Naive B cell (primary cell): ENCODE results near the gene HIBADH. TPM values are rescaled to one million over a fixed set of nuclear protein-coding genes. Genes with fewer than 3 reads are reported as not detected.

Experiments
- ATAC-seq, 2 donors: fragments of 150-1000 bp; cut with Tn5 transposase; 2 replicates each; pipeline ENCODE4 v1.10.0; 2021; ENCODE audit warnings: low read depth in 2 of 2, mild to moderate bottlenecking in 2 of 2, moderate library complexity in 2 of 2
- DNase-seq: peaks from one replicate; pipeline ENCODE4 v3.0.0; 2022
- H3K27ac Mint-ChIP-seq, 6 donors: one replicate each; pipeline ENCODE4 v1.8.0; 2020 to 2022; ENCODE audit warnings: mild to moderate bottlenecking in 6 of 6, mixed read lengths in 6 of 6, moderate library complexity in 5 of 6, inconsistent platforms in 2 of 6
- H3K27me3 Mint-ChIP-seq, 3 donors: one replicate each; pipeline ENCODE4 v1.8.0; 2021 to 2022; ENCODE audit warnings: mixed read lengths in 3 of 3, mild to moderate bottlenecking in 1 of 3
- H3K36me3 Mint-ChIP-seq, 2 donors: one replicate each; pipeline ENCODE4 v1.8.0; 2020 to 2022; ENCODE audit warnings: mixed read lengths in 2 of 2, inconsistent platforms in 1 of 2, mild to moderate bottlenecking in 1 of 2
- H3K4me1 Mint-ChIP-seq, 3 donors: one replicate each; pipeline ENCODE4 v1.8.0; 2020 to 2022; ENCODE audit warnings: mixed read lengths in 3 of 3, inconsistent platforms in 1 of 3, mild to moderate bottlenecking in 1 of 3, moderate library complexity in 1 of 3
- H3K4me3 Mint-ChIP-seq, 8 donors: one replicate each; pipeline ENCODE4 v1.8.0; 2020 to 2022; ENCODE audit warnings: mild to moderate bottlenecking in 8 of 8, mixed read lengths in 8 of 8, moderate library complexity in 8 of 8, inconsistent platforms in 2 of 8
- H3K9me3 Mint-ChIP-seq, 7 donors: one replicate each; pipeline ENCODE4 v1.8.0; 2020 to 2022; ENCODE audit warnings: mixed read lengths in 7 of 7, mild to moderate bottlenecking in 5 of 7, inconsistent platforms in 2 of 7, moderate library complexity in 1 of 7
- polyA plus RNA-seq, 6 donors: library from polyadenylated mRNA; unstranded; fragments of 300-500 nt; fragmentation: Illumina TruSeq; gene quantifications; one replicate each; pipeline ENCODE4 v1.2.3, GENCODE V29; 2021; ENCODE audit warnings: low read depth in 6 of 6

The HIBADH gene
- polyA plus RNA-seq, 6 donors from 2014 or later = 23.0 to 36.1 (median 25.9) TPM

DNA sequence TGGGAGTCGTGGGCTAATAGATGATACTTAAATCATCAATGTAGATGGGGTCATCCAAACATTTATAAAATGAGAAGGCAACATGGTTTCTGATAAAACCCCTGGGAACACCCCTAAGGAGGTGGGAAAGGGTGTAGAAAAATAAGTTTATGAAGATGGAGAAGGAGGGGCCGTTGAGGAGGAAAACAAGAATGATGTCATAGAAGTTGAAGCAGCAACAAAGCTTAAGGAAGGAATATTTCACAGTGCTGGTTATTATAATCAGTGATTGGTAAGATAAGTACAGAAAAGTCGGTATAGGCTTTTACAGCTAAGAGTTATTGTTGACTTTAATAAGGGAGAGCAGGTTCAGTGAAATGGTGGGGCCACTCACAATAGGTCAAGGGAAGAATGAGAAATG is 9.0 kb upstream of the HIBADH start:
- no peak for ATAC-seq
- no peak for DNase-seq
- Mint-ChIP-seq H3K27ac (peak overlapping the region in 1 of 6 donors; percentile 23), H3K9me3 (no peaks in the 10 kb centered on the region), H3K27me3 (peaks cover 0 to 21% (median 5%) of the 10 kb centered on the region in 3 donors), H3K36me3 (peaks cover 0 to 7% of the 10 kb centered on the region in 2 donors), H3K4me1 (no peaks in the 10 kb centered on the region), H3K4me3 (no peak overlapping the region)

DNA sequence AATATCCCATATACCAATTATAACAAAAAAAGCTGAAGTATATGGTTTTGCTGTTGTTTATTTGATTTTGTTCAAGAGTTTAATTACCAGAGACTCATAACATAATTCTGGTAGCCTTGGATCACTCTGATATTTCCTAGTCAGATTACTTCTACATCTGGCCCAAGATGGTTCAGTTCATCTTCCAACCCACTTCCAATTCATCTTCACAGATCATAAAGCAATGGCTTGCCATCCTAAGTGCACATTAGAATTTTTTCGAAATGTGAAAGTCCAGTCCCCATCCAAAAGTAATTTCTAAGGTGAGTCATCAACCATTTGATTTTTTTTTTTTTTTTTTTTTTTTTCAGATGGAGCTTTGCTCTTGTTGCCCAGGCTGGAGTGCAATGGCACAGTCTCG is 8.0 kb upstream of the HIBADH start:
- H3K27me3 Mint-ChIP-seq = peaks cover 0 to 21% (median 5%) of the 10 kb centered on the region in 3 donors
- H3K36me3 Mint-ChIP-seq = peaks cover 0 to 7% of the 10 kb centered on the region in 2 donors
- DNase-seq (no peak), ATAC-seq (no peak)
- no peak overlapping the region for H3K27ac Mint-ChIP-seq
- no peaks in the 10 kb centered on the region for H3K4me1 Mint-ChIP-seq
- no peak overlapping the region for H3K4me3 Mint-ChIP-seq
- no peaks in the 10 kb centered on the region for H3K9me3 Mint-ChIP-seq

DNA sequence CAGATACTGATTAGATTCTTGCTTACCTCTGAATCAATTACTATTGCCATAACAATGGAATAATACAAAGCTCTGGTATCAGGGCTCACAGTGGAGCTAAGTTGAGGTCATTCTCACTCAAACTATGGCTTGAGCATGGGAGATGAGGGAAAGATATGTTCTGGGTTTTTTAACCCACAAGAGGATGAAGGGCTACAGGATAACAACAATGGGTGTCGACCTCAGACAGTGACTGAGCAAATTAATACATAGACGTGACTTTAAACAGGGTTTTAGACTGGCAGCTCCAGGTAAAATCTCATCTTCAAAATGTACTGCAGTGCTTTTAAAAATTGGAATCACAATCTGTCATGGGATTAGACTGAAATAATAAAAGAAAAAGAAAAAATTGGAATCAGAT is 7.5 kb upstream of the HIBADH start:
- ATAC-seq (no peak), DNase-seq (no peak)
- peaks cover 0 to 7% of the 10 kb centered on the region in 2 donors for H3K36me3 Mint-ChIP-seq
- no peak overlapping the region for H3K4me3 Mint-ChIP-seq
- H3K4me1 Mint-ChIP-seq = no peaks in the 10 kb centered on the region
- no peak overlapping the region for H3K27ac Mint-ChIP-seq
- H3K27me3 Mint-ChIP-seq = peaks cover 0 to 21% (median 5%) of the 10 kb centered on the region in 3 donors
- H3K9me3 Mint-ChIP-seq = no peaks in the 10 kb centered on the region

DNA sequence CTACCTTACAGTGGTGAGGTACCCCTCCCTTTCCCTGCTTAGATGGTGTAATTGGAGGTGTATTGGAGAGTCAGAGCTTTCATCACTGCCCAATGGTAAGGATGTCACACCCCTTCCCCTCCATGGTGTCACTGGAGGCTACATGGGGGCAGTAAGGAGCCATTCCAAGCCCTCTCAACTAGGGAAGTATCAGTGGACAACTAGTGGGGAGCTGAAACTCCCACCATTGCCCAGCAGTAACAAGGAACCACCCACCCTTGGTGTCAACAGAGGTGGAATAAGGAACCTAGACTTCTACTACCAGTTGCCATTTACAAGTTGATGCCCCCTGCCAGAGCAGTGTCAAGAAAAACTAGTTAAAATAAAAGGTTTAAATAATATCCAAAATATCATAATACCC is 2.8 kb upstream of the HIBADH start:
- H3K27ac Mint-ChIP-seq = no peak overlapping the region
- H3K27me3 Mint-ChIP-seq = peaks cover 0 to 8% (median 5%) of the 10 kb centered on the region in 3 donors
- H3K4me1 Mint-ChIP-seq = peaks cover 3 to 21% (median 4%) of the 10 kb centered on the region in 3 donors
- peak overlapping the region in 1 of 8 donors; percentile 95 for H3K4me3 Mint-ChIP-seq
- ATAC-seq (no peak), DNase-seq (no peak)
- no peaks in the 10 kb centered on the region for H3K9me3 Mint-ChIP-seq
- H3K36me3 Mint-ChIP-seq = peaks cover 0 to 4% of the 10 kb centered on the region in 2 donors

DNA sequence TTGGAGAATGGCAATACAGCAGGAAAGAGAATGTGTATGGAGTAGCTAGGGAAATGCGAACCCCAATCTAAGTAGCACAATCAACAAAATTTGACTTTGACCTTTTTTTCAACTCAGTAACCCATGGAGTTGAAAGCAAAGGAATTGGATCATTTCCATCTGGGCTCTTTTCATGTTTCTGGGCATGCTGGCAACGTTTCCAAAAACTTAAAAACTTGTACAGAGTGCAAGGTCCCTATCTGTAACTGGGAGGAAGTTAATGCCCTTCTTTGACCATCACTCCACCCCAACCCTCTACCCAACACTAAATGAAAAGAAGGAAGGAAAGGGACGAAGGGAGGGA is 1.3 kb upstream of the HIBADH start:
- H3K4me3 Mint-ChIP-seq = peak overlapping the region; percentile 15 to 95 (median 69)
- peak overlapping the region in 2 of 6 donors; percentile 44 to 85 for H3K27ac Mint-ChIP-seq
- H3K27me3 Mint-ChIP-seq = no peaks in the 10 kb centered on the region
- ATAC-seq (no peak), DNase-seq (no peak)
- peaks cover 3 to 24% (median 4%) of the 10 kb centered on the region in 3 donors for H3K4me1 Mint-ChIP-seq
- H3K36me3 Mint-ChIP-seq = peaks cover 0 to 4% of the 10 kb centered on the region in 2 donors
- no peaks in the 10 kb centered on the region for H3K9me3 Mint-ChIP-seq

DNA sequence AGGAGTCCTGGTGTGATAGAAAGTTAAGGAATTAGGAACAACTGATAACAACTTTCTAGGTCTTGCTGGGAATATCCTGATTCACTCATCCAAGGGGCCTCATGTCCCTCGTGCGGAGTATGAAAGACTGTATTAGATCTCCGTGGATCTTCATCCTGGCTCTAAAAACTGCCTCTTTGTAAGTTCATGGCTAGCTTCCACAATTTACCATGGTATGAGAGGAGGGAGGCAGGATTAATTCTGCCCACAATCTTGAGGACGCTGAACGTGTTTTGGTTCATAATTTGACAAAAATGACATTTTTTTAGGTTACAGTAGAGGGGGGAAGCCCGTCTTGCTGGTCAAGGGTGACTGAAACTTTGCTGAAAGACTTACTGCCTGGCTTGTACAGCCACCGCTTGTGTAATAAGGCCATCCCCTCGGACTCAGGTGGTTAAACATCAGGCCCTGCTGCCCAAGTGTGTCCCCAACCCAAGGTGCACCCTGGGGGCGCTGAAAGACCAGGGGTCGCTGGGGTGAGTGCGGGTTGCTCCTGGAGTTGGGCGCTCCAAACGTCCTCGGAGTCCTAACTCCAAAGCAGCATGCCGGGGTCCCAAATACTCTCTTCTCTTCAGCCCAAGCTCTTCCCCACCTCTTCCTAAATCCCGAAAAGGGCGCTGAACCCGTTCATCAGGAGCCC is 733 bp downstream of the HIBADH start:
- H3K27ac Mint-ChIP-seq = peak overlapping the region; percentile 77 to 95 (median 88)
- peak overlapping the region; percentile 74 to 95 (median 92) for H3K4me3 Mint-ChIP-seq

DNA sequence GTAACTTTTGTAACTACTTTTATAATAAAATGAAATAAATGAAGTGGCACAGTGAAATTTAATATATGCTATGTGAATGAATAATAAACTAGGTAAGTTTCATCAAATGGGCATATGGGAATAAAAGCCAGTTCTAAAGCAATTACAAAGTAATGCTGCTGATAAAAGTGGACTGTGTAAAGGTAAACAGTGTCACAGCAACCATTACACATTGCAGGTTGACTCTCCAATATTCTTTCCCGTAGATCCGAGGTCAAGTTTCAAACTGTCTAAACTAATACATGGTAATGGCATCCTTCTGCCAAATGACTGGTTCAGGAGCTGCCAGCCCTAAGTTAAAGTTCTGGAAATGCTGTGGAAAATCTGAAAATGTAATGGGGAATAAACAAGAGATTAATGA is 6.0 kb downstream of the HIBADH start:
- H3K36me3 Mint-ChIP-seq = peaks cover 6 to 7% of the 10 kb centered on the region in 2 donors
- H3K27me3 Mint-ChIP-seq = no peaks in the 10 kb centered on the region
- no peaks in the 10 kb centered on the region for H3K9me3 Mint-ChIP-seq
- no peak for ATAC-seq
- peaks cover 0 to 12% (median 9%) of the 10 kb centered on the region in 3 donors for H3K4me1 Mint-ChIP-seq
- no peak for DNase-seq
- no peak overlapping the region for H3K4me3 Mint-ChIP-seq
- no peak overlapping the region for H3K27ac Mint-ChIP-seq

More for the DNA sequence above, 733 bp downstream of the HIBADH start:
- H3K9me3 Mint-ChIP-seq = no peaks in the 10 kb centered on the region
- DNase-seq = peak; percentile 11
- no peaks in the 10 kb centered on the region for H3K36me3 Mint-ChIP-seq
- H3K4me1 Mint-ChIP-seq = peaks cover 4 to 24% (median 8%) of the 10 kb centered on the region in 3 donors
- H3K27me3 Mint-ChIP-seq = no peaks in the 10 kb centered on the region
- ATAC-seq = no peak

DNA sequence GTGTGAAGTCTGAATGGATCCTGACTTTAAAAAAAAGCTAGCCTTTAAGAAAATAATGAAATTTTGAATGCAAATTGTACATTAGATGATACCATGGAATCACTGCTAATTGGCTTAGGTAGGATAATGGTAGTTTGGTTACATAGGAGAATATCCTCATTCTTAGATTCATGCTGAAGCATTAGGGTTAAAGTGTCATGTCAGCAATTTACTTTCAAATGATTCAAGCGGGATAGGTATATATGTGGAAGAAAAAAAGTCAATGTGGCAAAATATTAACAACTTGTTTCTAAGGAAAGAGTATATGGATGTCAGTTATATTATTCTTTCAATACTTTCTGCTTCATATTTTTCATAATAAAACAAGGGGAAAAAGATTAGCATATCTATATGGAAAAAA is 7.5 kb downstream of the HIBADH start:
- no peak overlapping the region for H3K4me3 Mint-ChIP-seq
- no peaks in the 10 kb centered on the region for H3K9me3 Mint-ChIP-seq
- peaks cover 8 to 10% of the 10 kb centered on the region in 2 donors for H3K36me3 Mint-ChIP-seq
- no peak for DNase-seq
- peaks cover 0 to 14% (median 3%) of the 10 kb centered on the region in 3 donors for H3K4me1 Mint-ChIP-seq
- no peak overlapping the region for H3K27ac Mint-ChIP-seq
- no peaks in the 10 kb centered on the region for H3K27me3 Mint-ChIP-seq
- no peak for ATAC-seq

DNA sequence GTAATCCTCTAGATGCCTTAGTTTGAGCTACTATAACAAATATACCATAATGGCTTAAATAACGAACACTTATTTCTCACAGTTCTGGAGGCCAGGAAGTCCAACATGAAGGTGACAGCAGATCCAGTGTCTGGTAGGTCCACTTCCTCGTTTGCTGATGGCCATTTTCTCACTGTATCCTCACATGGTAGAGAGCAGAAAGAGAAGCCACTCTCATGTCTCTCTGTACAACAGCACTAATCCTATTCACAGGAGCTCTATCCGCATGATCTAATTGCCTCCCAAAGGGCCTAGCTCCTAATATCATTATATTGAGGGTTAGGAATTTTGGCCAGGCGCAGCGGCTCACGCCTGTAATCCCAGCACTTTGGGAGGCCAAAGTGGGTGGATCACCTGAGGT is 10.2 kb downstream of the HIBADH start:
- Mint-ChIP-seq H3K9me3 (no peaks in the 10 kb centered on the region), H3K27me3 (no peaks in the 10 kb centered on the region), H3K4me1 (peaks cover 0 to 14% (median 0%) of the 10 kb centered on the region in 3 donors), H3K4me3 (no peak overlapping the region), H3K27ac (no peak overlapping the region), H3K36me3 (peaks cover 21% of the 10 kb centered on the region in 2 donors)
- no peak for ATAC-seq
- DNase-seq = no peak

DNA sequence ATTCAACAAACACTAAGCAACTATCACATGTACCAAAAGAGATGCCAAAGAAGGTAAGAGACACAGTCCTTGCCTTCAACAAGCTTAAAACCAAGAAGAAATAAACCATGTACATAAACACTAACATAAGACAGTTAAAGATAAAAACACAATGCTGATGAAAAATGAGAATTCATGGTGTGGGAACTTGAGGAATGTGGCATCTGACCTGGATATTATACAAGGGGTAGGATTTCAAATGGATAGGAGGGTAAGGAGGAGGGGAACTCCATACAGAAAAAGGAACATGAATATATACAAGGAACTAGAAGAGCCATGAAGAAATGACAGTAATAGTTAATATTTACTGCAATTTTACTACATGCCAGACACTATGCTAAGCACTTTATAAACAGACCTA is 11.0 kb downstream of the HIBADH start:
- no peak overlapping the region for H3K4me3 Mint-ChIP-seq
- peaks cover 0 to 8% (median 0%) of the 10 kb centered on the region in 3 donors for H3K4me1 Mint-ChIP-seq
- no peaks in the 10 kb centered on the region for H3K27me3 Mint-ChIP-seq
- no peak for DNase-seq
- ATAC-seq = no peak
- H3K36me3 Mint-ChIP-seq = peaks cover 22 to 26% of the 10 kb centered on the region in 2 donors
- no peaks in the 10 kb centered on the region for H3K9me3 Mint-ChIP-seq
- no peak overlapping the region for H3K27ac Mint-ChIP-seq

DNA sequence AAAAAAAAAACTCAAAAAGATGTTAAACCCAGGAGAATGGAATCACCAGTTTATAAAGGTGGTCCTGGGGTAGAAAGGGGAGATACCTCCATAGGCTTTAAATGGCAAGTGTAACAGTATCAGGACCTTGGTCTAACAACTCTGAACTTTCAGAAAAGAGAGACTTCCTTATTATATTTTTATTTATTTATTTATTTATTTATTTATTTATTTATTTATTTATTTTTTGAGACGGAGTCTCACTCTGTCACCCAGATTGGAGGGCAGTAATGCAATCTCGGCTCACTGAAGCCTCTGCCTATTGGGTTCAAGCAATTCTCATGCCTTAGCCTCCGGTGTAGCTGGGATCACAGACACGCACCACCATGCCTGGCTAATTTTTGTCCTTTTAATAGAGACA is 12.4 kb downstream of the HIBADH start:
- no peak overlapping the region for H3K27ac Mint-ChIP-seq
- peaks cover 22 to 26% of the 10 kb centered on the region in 2 donors for H3K36me3 Mint-ChIP-seq
- H3K4me3 Mint-ChIP-seq = no peak overlapping the region
- DNase-seq (no peak), ATAC-seq (no peak)
- peaks cover 0 to 8% (median 0%) of the 10 kb centered on the region in 3 donors for H3K4me1 Mint-ChIP-seq
- no peaks in the 10 kb centered on the region for H3K27me3 Mint-ChIP-seq
- no peaks in the 10 kb centered on the region for H3K9me3 Mint-ChIP-seq

DNA sequence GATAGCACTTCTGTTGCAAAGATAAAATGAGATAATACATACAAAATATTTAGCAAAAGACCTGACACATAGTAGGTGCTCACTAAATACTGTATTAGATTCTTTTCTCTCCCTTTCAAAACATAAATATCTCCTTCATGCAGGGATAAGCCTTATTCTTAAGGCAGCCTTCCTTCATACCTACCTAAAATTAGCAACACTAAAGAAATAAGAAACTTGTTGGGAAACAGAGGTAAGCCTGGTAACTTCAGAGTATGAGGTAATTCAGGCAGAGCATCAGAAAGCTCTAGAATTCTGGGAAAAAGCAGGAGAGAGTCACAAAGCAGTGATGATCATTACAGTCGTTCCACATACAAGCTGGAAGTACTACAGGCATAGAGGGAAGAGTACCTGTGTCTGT is 15.2 kb downstream of the HIBADH start:
- no peaks in the 10 kb centered on the region for H3K27me3 Mint-ChIP-seq
- DNase-seq (no peak), ATAC-seq (no peak)
- no peak overlapping the region for H3K27ac Mint-ChIP-seq
- peaks cover 22 to 36% of the 10 kb centered on the region in 2 donors for H3K36me3 Mint-ChIP-seq
- no peak overlapping the region for H3K4me3 Mint-ChIP-seq
- peaks cover 0 to 8% (median 0%) of the 10 kb centered on the region in 3 donors for H3K4me1 Mint-ChIP-seq
- H3K9me3 Mint-ChIP-seq = no peaks in the 10 kb centered on the region

DNA sequence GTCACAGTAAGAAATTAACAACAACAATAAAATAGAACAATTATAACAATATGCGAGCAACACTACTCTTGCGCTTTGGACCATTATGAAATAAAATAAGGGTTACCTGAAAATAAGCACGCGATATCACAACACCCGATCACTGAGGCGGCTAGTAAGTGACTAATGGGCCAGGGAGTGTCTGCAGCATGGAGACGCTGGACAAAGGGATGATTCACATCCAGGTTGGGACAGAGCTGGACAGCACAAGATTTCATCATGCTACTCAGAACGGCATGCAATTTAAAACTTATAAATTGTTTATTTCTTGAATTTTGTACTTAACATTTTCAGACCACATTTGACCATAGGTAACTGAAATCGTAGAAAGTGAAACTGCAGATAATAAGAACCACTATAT is 15.6 kb downstream of the HIBADH start:
- Mint-ChIP-seq H3K27me3 (no peaks in the 10 kb centered on the region), H3K36me3 (peaks cover 18 to 33% of the 10 kb centered on the region in 2 donors), H3K9me3 (no peaks in the 10 kb centered on the region), H3K4me1 (peaks cover 0 to 5% (median 0%) of the 10 kb centered on the region in 3 donors), H3K27ac (no peak overlapping the region), H3K4me3 (no peak overlapping the region)
- ATAC-seq = no peak
- no peak for DNase-seq

DNA sequence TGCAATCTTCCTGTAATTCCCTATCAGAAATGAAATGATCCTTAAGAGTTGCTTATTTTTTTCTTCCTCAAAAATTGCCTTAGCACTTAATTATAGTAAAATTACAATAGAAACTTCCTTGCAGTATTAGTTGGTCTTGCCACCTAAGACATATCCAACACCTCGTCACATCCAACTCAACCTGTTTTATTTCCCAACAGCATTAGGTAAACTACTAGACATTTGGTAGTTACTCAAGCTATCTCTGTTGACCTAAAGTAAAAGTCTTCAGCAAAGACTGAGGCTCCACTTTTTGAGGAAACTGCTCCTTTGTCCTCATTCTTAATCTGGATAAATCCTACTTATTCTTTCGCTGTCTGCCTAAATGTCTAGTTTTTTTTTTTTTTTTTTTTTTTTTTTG is 20.4 kb downstream of the HIBADH start:
- H3K27me3 Mint-ChIP-seq = no peaks in the 10 kb centered on the region
- H3K9me3 Mint-ChIP-seq = peaks cover 0 to 7% (median 2%) of the 10 kb centered on the region in 7 donors
- H3K4me1 Mint-ChIP-seq = peaks cover 12 to 13% (median 13%) of the 10 kb centered on the region in 3 donors
- peak overlapping the region in 1 of 6 donors; percentile 58 for H3K27ac Mint-ChIP-seq
- peaks cover 10 to 24% of the 10 kb centered on the region in 2 donors for H3K36me3 Mint-ChIP-seq
- DNase-seq (no peak), ATAC-seq (no peak)
- no peak overlapping the region for H3K4me3 Mint-ChIP-seq
